Stimulated activated CD4-positive, alpha-beta T cell treated with anti-CD3 and anti-CD28 coated beads, Interleukin-15, amount 100 ng/mL, for 1 hour (primary cell): ENCODE data around the gene NLRP3.

Source experiments
- DNase-seq, 2 donors: peaks; one replicate each; pipeline ENCODE4 v3.0.0-alpha.2; 2020; ENCODE audit warnings: low read depth in 1 of 2, low spot score in 1 of 2

NLRP3 gene

GRCh38 chr1:247435759-247436147 is 19.8 kb downstream of the NLRP3 start:
- DNase-seq = no peak

- no peak for DNase-seq
Observed at GRCh38 chr1:247437551-247438505, 21.9 kb downstream of the NLRP3 start.

GRCh38 chr1:247440001-247440620 is 24.1 kb downstream of the NLRP3 start:
- no peak for DNase-seq

GRCh38 chr1:247441606-247442005 is 25.6 kb downstream of the NLRP3 start:
- no peak for DNase-seq

GRCh38 chr1:247442164-247442563 is 26.2 kb downstream of the NLRP3 start:
- no peak for DNase-seq

- no peak for DNase-seq
Observed at GRCh38 chr1:247443641-247444040, 27.7 kb downstream of the NLRP3 start.

- no peak for DNase-seq
Observed at GRCh38 chr1:247444571-247444970, 28.6 kb downstream of the NLRP3 start.

- DNase-seq = no peak
Observed at GRCh38 chr1:247445526-247446356, 29.8 kb downstream of the NLRP3 start.

- no peak for DNase-seq
Observed at GRCh38 chr1:247447162-247447909, 31.4 kb downstream of the NLRP3 start.

- peak in 1 of 2 donors; percentile 21 for DNase-seq
Observed at GRCh38 chr1:247448107-247448791, 32.3 kb downstream of the NLRP3 start.

GRCh38 chr1:247451388-247452010 is 35.5 kb downstream of the NLRP3 start:
- no peak for DNase-seq

GRCh38 chr1:247452447-247453039 is 36.6 kb downstream of the NLRP3 start:
- DNase-seq = no peak

GRCh38 chr1:247453245-247453644 is 37.3 kb downstream of the NLRP3 start:
- no peak for DNase-seq

- no peak for DNase-seq
Observed at GRCh38 chr1:247453997-247454396, 38.0 kb downstream of the NLRP3 start.

GRCh38 chr1:247456021-247456420 is 40.0 kb downstream of the NLRP3 start:
- DNase-seq = no peak

GRCh38 chr1:247456914-247457639 is 41.1 kb downstream of the NLRP3 start:
- no peak for DNase-seq

GRCh38 chr1:247459507-247459906 is 43.5 kb downstream of the NLRP3 start:
- DNase-seq = no peak

- DNase-seq = no peak
Observed at GRCh38 chr1:247465796-247466195, 49.8 kb downstream of the NLRP3 start.

GRCh38 chr1:247467129-247467528 is 51.2 kb downstream of the NLRP3 start:
- no peak for DNase-seq
